Stimulated activated CD8-positive, alpha-beta memory T cell treated with anti-CD3 and anti-CD28 coated beads, Interleukin-12 subunit alpha, Interleukin-12 subunit beta, amount 100 ng/mL, for 1 hour (primary cell): ENCODE data around the gene NEURL1.
"Not testable (repeated sequence)": the region's sequence is repeated elsewhere in the genome, so short reads cannot be mapped to it uniquely, and the experiment has no call there.

ENCODE experiments used
- DNase-seq: peaks from one replicate; pipeline ENCODE4 v3.0.0-alpha.2; 2020; ENCODE audit warnings: low read depth

Gene NEURL1

DNA sequence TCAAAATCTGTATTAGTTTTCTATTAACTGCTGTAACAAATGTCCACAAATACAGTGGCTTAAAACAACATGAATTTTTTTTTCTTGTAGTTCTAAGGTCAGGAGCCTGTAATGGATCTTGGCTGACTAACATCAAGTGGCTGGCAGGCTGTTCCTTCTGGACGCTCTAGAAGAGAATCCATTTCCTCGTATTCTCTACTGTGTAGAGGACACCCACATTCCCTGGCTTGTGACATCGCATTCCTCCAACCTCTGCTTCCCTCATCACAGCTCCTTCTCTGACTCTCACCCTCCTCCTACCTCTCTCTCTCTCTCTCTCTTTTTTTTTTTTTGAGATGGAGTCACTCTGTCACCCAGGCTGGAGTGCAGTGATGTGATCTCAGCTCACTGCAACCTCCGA is 30.0 kb upstream of the NEURL1 start:
- no peak for DNase-seq

DNA sequence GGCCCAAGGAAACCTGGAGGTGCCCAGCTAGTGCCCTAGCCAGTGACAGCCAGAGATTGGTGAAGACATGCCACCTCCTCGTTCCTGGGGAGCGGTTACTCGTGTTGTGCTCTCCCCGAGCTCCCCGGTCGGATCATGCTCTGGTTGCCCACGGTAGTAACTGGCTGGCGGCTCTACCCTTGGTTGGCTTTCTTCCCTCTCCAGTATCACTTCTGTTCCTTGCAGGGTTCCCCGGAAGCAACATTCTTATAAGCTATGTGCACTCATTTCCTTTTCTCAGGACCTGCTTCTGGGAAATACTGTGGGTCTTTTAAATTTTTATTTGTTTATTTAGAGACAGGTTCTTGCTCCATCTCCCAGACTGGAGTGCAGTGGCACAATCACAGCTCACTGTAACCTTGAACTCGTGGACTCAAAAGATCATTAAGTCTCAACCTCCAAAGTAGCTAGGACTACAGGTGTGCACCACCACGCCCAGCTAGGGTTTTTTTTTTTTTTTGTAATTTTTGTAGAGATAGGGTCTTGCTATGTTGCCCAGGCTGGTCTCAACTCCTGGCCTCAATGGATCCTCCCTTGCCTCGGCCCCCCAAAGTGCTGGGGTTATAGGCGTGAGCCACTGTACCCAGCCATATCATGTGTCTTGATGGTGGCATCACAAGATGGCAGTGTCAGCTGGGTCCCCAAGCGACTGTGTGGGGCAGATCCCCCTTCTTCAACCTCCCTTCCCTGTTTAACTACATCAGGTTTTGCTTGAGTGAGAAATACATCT is 27.9 kb upstream of the NEURL1 start:
- no peak for DNase-seq

DNA sequence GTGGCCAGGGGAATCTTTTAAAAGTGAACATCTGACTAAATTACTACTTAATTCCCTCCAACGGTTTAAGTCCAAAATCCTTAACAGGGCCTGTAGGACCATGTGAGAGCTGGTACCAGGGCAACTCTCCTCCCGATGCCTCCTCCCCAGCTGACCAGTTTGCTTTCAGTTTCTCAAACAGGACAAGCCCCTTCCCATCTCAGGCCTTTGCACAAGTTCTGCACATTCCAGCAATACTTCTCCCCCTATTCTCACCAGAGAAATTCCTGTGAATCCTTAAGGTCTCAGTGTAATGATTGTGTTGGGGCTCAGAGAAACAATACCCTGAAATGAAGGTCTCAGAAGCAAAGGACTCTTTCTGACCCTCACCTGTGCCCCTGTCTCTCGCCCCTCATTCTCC is 26.8 kb upstream of the NEURL1 start:
- no peak for DNase-seq

DNA sequence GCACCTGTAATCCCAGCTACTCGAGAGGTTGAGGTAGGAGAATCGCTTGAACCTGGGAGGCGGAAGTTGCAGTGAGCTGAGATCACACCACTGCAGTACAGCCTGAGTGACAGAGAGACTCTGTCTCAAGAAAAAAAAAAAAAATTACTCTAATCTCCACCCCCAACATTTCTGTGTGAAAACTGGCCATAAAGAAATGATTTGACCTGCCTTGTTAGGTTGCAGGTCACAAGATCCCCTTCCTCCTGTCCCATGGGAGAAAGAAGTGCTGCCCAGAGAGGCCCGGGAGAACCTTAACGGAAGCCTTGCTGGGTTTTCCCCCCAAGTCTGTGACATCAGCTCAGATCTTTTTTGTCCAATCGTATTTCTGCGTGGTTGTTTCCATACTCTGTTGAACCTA is 26.1 kb upstream of the NEURL1 start:
- DNase-seq = no peak

DNA sequence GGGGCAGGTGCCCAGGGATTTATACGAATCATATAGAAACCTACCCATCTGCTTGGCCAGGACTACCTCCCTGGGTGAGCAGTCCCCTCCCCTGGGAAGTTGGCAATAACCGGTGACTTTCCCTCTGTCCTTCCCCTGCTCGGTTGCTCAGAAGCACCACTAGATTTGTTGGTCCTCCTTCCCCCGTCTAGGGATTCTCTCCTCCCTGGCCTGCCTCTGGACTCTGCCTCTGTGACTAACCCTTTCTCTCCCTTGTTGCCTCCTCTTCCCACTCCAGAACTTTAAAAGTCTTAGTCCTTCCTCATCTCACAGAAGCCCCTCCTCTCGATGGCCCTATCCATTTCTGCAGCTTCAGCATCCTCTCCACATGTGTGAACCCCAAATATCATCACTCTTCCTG is 24.3 kb upstream of the NEURL1 start:
- no peak for DNase-seq

DNA sequence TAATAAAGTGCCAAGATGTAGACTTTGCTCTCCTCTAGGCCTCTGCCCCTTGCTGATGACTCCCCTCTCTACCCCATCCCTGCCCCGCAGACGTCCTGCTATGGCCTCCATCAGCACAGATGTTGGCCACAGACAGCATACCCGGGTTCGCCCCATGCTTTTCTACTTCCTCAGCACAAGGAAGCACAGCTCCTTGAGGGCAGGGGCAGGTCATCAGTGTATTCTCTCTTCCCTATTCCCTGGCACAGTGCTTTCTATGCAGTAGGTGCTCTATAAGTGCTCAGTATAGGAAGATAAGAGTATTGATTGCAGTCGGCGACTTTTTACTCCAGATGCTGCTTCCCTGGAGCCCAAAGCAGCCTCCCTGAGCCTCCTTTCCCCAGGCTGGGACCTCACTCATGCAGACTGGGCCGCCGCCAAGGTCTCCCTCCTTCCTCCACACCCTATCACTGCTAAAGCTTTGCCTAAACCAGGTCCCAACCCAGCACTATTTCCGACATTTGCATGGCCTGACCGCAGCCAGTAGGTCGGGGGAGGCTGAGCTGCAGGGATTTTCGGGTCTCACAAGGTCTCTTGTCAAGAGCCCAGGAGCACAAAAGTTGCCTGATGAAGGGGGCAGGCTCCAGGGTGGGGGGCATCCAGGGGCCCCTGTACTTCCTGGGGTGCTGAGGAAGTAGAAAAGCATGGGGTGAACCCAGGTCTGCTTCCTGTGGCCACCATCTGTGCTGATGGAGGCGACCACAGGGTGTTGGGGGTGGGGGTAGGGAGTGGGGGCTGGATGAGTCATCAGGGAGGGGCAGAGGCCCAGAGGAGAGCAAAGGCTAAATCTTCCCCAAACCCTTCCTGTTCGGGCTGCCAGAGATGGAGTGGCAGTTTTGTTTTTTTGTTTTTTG is 22.5 kb upstream of the NEURL1 start:
- peak; percentile 53 for DNase-seq

DNA sequence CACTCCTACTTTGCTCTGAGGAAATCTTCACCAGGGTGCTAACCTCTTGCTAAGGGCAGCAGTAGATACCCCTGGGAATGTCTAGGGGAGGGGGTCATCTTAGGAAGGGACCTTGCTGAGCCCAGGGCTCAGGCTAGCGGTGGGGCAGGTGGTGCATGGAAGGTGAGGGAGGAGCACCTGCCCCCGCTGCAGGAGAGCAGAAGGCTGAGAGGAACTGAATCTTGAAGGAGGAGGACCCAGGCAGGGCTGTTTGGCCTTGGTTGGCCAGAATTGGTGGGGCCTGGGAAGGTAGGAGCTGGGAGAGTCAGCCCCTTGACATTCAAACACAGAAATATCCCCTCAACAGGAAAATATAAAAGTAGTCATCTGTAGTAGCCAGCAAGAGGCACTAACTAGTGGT is 21.5 kb upstream of the NEURL1 start:
- DNase-seq = no peak

DNA sequence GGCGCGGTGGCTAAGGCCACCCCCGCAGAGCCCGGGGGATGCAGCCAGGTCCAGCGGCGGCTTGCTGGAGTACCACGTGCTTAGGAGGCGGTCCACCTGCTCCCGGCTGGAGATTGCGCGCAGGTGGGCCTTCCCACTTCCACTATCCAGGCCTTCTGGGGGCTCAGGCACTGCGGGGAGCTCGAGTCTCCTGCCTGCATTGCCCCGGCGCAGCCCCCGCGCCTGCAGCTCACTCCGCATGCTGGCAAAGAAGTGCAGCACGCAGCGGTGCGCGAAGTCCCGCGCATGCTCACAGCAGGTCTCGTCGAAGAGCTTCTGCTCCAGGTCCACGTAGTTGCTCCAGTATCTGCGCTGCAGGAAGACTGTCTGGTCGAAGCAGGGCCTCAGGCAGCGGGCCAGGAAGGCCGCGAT is 20.2 kb upstream of the NEURL1 start:
- DNase-seq = no peak

DNA sequence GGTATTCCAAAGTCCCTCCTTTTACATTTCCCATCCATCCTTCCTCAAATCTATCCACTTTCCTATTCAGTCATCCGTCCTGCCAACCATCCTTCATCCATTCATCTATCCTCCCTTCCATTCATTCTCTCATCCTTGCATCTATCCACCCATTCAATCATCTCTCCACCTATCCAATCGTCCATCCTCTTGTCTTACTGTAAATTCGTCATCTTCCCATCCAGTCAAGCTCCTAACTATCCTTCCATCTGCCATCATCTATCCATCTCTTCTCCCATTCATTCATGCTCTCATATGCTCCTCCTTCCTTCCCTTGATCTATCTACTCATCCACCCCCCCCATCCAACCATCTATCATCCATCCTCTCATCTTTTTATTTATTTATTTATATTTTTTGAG is 19.4 kb upstream of the NEURL1 start:
- no peak for DNase-seq

DNA sequence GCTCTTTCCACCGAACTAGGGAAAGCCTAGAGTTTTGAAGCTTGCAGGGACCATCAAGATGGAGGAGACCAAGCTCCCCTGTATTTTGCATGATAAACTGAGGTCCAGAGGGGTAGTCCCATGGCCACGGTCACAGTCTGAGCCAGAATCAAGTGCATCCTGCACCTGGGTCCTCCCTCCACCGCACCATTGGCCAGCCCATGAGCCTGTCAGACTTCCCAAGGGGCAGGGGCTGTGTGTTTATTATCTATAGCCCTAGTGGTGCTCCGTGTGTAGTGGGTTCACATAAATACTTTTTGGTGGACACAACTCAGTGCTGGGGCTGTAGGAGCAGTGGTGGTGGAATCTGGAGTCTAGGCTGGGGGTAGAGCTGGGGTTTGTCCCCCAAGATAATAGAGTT is 18.1 kb upstream of the NEURL1 start:
- DNase-seq = no peak

DNA sequence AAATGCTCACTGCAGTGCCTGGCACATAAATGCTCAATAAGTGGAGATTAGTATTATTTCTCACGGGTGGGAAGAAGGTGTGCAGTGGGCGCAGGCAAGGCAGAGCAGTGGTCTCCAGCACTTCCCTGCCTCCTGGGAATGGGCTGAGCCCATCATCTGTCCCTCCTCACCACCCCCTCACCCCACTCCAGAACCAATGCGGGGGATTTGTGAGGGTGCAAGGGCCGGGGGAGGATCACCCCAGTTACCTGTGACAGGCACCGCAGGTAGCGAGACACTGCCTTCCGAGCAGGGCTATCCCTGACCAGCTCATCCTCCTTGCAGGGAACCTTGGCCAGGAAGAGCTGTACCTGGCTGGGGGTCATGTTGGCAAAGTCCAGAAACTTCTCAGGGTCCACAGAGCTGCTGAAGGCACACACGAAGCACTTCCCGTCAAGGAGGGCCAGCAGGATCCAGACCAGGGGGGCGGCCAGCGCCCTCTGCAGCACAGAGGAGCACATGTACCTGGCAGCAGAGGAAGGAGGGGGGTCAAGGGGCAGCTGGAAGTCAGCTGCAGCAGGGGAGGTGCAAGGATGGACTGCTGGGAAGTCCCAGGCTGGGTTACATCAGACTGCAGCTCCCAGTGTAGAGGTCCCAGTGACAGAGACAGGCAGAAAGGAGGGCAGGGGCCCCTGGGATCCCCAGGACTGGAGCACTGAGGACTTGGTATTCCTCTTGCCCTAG is 17.3 kb upstream of the NEURL1 start:
- no peak for DNase-seq

DNA sequence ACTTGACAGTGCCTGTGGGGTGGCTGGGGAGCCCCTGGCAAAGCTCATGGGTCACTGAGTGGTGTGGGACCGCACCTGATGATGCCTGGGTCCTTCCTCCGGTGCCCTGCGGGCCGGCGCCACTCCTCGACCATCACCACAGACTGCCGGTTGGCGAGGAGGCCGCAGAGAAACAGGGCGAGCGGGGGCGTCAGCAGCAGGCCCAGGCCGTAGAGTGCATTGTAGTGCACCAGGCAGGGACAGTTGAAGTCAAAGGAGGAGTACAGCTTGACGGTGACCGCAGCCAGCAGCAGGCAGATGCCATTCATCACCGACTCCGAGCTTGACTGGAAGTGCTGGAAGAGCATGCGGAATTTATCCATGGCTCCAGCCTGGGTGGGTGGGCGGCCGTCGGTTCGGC is 14.8 kb upstream of the NEURL1 start:
- DNase-seq = no peak

DNA sequence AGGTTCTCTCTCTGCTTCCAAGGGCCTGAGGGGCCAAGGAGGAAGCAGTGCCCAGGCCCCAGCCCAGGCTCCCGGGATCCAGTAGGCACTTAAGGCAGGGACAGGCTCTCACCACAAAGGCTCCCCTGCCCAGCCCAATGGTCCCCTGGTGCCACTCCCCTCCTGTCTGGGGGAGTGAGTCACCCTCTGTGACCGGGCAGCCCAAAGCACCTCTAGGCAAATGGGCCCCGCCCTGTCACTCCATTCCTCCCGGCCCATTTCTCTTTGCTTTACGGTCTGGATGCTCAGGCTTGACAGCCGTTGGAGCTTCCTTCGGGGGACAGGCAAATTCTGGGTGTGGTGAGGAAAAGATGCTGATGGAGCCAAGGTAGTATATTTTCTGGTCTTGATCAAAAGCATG is 14.4 kb upstream of the NEURL1 start, which contains the start of gene CALHM3:
CALHM3 (minus strand) TSS at position 106 of the 400 bp plus-strand sequence. CDS start 208 bp downstream, outside the sequence.
- DNase-seq = no peak

DNA sequence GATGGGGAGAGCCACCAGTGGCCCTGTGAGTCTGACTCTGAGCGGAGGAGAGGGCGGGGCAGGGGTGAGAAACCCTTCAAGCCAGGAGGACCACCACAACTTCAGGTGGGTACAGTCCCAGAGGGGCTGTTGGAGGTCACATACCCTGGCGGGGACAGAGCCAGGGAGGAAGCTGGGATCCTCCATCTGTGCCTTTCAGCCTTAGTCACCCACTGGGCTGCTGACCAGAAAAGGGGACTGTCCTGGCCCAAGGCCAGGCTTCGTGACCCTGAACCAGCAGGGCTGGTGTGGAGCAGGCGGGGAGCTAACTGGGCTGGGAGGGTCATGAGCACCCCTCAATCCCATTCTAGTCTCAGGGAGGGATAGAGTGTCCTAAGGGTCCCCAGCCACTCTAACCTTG is 13.0 kb upstream of the NEURL1 start:
- no peak for DNase-seq

DNA sequence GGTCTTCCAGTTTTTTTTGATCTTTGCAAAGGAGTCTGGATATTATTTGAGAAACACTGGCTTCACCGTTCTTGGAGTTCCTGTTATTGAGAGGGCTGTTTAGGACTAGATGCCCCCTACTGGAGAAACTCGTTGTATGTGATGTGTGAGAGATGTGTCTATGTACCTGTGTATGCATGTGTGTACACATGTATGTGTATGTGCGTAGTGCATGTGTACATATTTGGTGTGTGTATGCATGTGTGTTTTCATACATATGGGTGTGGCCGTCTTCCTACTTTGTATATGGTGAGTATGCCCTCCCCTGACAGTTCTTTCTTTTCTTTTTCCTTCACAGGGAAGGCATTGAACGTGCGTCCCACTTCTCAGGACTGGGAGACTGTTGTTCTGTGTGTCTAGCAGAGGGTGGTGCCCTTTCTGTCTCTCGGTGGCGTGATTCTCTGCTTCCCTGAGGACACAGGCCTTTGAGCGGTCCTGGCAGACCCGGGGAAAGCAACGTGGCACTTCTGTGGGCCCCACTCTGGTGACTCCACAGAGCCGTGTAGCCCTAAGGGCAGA is 11.5 kb upstream of the NEURL1 start:
- DNase-seq = no peak

DNA sequence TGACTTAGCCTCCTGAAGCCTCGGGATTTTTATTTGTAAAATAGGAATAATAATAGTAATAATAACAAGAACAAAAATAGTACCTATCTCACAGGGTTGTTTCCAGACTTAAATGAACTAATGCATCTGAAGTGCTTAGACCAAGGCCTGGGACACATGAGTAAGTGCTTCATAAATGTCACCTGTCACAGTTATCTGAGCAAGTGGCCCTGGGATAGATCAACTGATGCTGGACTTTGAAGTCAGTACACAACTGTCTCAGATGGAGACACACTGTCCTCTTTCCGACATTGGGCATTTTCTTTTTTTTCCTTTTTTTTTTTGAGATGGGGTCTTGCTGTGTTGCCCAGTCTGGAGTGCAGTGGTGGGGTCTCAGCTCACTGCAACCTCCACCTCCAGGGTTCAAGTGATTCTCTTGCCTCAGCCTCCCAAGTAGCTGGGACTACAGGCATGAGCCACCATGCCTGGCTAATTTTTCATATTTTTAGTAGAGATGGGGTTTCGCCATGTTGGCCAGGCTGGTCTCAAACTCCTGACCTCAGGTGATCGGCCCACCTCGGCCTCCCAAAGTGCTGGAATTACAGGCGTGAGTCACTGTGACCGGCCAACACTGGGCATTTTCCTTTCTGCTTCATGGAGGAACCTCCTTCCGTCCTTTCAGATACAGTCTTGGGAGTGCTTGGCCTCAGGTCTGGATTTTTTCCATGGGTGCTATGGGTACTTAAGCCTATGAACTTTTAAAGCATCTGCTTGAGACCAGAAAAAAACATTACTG is 6.7 kb upstream of the NEURL1 start:
- not testable (repeated sequence) for DNase-seq

DNA sequence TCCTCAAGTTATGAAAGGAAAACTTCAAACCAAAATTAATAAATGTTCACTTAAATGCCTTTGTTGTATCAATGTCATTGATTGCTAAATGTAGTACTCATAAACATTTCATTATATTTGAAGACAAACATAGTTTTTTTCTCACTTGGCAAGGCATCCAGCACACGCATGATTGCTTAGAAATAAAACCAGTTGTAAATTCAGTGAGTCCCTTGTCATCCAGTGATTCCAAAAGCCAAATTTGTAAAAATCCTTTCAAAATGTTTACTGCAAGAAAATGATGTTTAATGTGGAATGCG is 6.1 kb upstream of the NEURL1 start:
- no peak for DNase-seq

DNA sequence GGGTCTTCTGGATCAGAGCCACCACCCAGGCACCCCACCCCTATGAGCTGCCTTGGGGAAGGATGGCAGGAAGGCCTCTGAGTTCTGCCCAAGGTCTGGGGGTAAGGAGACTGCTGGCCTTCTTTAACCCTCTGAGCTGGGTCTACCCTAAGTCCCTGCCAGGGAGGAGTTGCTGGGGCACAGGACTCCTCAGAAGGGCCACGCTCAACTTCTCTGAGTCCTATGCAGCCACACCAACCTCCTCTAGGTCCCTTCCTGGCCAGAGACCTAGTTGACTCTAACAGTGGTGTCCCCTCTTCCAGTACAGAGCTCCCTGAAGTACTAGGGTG is 2.6 kb upstream of the NEURL1 start:
- no peak for DNase-seq

DNA sequence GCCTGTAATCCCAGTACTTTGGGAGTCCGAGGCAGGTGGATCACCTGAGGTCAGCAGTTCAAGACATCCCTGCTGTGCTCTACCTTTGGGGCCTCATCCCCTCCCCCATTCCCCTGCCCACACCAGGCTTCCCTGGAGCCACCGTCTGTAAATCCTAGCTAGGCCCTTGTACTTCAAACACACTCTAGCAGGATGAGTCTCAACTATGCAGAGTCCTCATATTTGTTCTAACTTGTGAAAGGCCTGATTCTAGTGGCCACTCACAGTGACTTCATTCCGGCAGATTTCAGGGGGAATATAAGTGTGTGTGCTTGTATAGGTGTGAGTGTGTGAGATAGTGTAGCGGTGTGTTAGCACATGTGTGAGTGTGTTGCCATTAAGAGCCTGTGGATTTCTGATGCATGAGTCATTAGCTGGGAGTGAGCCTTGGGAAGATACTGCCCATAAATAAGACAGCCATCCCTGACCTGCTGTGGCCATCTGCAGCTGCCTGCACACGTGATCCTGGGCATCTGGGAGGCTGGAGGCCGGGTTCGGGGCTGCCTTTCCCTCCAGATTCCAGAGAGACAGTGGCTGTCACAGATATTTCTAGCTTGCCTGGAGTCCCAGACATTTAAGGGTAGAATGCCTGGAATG is 1.7 kb upstream of the NEURL1 start:
- DNase-seq = no peak

DNA sequence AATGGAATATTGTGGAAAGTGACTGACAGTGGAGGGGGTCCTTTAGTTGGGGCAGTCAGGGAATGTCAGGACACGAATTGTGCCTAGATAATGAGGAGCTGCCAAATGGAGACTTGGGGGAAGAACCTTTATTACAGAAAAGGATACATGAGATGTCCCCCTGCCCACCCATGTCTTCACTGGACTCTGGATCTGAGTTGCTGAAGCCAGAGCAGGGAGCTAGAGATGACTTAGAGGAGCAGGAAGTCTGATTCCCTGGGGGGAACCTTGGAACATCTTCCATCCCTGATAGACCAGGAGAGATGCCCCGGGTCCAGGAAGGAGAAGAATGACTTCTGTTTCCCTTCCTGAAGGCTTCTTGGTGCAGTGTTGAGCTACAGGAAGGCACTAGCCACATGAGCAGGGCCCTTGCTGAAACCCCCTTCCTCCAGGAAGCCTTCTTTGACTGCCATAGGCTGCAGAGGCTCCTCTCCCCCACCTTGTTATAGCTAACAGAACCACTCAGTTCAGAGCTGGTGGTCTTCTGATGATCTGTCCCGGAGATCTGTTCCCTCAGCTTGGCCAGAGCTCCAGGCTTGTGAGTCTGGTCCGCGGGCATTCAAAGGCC is 747 bp upstream of the NEURL1 start:
- no peak for DNase-seq
